ENCODE results near the gene UFSP1.

UFSP1 gene

DNA sequence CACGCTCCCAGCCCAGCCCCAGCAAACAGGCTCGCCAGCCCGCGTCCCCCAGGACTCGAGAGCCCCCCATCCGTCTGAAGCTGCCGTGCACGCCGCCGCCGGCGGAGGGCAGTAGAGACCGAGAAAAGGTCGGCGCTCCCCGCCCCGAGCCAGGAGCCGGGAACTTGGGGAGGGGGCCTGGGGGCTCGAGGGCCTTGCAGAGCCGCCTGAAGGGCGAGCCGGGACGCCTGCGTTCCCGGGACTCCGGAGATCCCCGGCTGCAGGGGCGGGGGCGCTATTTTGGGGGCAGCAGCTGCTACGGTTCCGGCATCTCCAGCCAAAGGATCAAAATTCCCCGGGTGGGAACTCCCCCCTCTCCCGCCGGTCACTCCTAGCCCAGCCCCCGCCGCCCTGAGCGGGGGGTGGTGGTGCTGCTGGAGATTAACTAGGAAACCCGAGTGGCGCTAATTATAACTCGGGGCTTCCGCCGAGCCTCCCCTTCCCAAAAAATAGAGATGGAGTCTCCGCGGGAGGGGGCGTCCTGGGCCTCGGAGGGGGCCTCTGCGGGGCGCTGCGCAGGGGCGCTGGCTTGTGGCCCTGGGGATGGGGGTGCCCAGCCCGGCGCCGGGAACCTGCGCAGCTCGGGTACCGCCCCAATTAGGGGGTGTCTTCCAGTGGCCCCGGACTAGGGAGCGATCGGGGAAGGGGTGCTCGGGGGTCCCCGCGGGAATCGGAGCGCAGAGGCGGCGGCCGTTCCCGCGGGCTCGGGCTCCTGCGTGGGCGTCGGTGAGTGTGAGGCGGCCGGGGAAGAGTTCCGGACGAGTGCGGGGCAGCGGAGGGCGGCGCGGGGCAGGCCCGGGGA, 5.6 kb upstream of the UFSP1 start:
- DNase-seq: no peak

DNA sequence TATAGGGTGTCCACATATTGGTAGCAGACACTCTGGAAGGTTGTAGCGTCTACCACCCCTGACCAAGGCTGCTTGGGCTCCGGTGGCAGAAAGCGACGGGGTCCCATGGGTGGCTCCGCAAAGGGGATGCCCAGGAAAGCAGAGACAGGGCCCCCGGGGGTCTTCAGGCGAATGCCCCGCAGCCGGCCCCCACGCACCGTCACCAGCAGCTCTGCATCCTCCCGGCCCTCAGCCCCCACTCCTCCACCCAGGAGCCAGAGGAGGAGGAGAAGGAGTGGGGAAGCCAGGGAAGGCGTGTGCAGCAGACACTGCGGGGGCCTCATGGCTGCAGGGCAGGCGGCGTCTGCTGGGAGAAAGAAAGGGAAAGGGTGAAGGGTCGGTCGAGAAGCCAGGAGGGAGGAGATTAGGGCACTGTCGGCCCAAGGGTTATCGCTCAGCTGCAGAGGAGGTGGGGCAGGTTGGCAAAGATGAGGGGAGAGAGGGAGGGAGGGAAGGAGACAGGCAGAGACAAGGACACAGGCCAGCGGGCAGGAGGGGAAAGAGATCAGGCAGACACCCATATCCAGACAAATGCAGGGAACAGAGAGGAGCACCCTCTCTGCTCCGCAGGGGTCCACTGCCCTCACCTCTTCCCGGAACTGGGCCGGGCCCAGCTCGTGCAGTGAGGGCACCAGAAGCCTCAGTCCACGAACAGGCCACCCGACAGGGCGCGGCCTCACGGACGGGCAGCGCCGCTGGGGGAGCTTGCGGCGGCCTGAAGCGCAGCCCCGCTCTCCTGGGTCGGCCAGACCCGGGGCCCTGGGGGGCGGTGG, 4.6 kb upstream of the UFSP1 start:
- no peak for DNase-seq

DNA sequence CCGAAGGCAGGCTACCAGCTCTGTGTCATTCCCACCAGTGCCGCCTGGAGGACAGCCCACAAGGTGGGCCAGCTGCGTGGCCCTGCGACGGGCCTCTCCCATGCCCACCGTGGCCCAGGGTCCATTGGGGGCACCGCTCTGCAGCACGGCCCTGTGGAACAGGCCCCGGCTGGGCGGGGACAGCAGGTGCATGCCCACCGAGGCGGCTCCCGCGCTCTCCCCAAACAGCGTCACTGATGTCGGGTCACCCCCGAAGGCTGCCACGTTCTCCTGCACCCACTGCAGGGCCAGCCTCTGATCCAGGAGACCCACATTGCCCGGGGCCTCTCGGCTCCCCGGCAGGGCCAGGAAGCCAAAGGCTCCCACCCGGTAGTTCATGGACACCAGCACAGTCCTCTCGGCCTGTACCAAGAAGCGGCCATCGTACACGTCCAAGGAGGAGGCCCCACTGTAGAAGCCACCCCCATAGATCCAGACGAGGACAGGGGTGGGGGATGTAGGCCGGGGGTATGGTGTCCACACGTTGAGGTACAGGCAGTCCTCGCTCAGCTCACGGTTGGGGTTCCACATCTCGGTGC, 3.9 kb upstream of the UFSP1 start:
- DNase-seq: no peak

- no peak for DNase-seq
These were observed 3.1 kb upstream of the UFSP1 start for GRCh38 chr7:100892364-100893317.

GRCh38 chr7:100891568-100892247, 2.2 kb upstream of the UFSP1 start:
- DNase-seq: no peak

- no peak for DNase-seq
These were observed 1.4 kb upstream of the UFSP1 start for GRCh38 chr7:100890653-100891567.

DNA sequence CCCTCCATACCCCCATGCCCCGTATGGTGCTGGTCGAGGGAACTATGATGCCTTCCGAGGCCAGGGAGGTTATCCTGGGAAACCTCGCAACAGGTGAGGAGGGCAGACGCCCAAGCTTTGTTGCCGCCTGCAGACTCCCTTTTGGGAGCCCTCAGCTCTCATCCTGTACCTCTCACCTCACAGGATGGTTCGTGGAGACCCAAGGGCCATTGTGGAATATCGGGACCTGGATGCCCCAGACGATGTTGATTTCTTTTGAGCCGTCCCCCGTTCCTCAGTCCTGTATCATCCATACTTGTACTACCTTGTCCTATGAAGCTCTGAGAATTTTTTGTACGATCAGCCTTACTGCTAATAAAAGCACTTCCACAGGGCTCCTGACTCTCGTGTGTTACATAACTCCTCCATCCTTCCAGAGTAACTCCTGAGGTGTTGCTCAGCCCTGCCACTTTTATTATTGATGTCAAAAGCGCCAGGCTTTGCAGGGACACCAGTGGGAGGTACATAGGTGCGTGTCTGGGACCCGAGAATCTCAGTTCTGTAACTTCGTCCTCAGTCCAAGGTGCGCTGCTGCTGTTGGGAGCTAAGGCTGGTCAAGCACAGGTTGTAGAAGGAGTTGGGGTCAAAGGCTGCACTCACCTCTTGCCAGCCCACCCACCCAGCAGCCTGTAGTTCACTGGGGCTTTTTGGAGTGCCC, 1.1 kb downstream of the UFSP1 start:
- no peak for DNase-seq

GRCh38 chr7:100887516-100888290, 1.8 kb downstream of the UFSP1 start:
- DNase-seq: no peak

- no peak for DNase-seq
These were observed 2.5 kb downstream of the UFSP1 start for GRCh38 chr7:100886936-100887515.

GRCh38 chr7:100886142-100886935, 3.2 kb downstream of the UFSP1 start:
- DNase-seq: no peak

DNA sequence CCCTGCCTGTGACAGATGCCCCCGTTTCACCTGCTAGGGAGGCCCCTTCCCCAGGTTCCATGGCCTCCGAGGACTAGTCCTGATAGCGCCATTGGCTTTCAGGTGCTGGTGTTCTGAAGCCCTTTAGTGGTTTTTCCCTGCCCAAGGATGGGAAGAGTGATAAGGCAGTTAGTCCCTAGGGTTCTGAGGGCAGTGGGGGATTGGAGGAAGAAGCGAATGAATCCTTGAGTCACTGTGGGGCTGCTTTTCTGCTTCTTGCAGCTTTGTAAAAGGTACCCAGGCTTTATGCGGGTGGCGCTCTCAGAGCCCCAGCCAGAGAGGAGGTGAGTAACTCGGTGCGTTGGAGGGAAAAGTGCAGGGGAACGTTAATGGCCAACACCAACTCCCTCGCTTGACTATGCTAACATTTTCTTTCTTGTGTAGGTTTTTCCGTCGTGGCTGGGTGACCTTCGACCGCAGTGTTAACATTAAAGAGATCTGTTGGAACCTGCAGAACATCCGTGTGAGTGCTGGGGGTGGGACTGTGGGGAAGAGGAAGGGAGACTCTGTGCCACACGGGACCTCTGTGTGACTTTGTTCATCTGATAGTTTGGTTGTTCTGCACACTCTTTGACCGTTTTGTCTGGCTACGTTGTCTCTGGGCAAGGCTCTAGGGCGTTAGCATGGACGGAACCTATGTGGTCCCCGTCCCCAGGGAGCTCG, 3.9 kb downstream of the UFSP1 start:
- no peak for DNase-seq

GRCh38 chr7:100884736-100885439, 4.6 kb downstream of the UFSP1 start:
- DNase-seq: no peak

DNA sequence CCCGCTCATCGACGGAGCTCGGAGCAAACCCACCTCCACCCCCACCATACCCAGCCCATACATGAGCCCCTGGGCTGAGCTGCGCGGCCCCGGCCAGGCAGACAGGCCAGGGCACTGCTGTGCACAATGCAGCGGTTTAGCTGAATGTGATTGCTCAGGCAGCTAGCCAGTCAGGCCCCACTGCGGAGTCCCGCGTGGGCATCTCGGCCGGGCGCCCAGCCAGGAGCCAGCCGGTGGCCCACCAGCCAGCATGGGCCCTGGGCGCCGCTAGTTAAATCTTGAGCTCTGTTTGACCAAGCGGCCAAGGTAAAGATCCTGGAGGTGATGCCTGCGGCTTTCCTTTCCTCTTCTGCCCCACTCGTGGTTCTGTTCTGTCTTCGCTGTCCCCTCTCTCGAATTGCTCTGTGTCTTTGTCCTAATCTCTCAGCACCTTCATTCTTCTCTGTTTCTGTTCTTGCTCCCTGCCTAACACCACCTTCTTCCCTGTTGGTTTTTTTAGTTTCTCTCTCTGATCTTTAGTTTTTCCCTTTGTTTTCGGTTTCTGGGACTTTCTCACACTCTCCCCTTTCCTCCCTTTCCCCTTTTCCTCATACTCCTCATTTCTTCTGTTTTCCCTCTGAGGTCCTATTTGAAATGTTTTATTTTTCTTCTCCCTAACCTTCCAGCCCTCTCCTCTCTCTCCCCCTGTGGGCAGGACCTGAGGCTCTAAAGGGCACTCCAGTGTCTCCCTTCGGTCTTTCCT, 6.6 kb downstream of the UFSP1 start:
- DNase-seq: no peak

DNA sequence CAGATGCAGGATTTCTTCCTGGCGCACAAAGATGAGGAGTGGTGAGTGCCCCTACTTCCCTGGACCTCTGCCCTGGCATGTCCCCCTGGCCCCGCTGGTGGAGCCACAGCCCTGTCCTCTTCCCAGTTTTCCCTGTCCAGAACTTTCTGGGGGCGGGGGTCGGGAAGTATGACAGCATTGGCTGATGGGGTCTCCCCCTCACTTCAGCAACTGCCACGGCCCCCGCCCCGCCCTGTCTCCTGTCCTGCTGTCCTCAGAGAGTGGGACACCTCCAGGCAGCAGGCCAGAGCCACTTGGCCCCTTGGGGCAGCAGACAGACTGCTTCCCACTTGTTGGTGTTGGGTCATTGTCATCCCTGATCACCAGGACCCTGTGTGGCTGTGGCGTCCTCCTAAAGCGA, 7.3 kb downstream of the UFSP1 start:
- no peak for DNase-seq

DNA sequence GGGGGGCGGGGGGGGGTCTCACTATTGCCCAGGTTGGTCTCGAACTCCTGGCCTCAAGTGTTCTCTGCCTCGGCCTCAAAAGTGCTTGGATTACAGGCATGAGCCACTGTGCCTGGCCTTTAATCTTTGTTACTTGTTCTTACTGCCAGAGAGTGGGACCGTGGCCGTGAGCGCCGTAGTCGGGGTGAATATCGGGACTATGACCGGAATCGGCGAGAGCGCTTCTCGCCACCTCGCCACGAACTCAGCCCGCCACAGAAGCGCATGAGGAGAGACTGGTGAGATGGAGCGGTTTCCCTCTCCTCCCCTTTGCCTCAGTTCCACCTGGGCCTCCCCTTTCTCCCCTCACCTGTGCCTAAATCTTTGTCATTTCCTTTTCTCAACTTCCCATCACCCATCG, 8.4 kb downstream of the UFSP1 start:
- DNase-seq: no peak

DNA sequence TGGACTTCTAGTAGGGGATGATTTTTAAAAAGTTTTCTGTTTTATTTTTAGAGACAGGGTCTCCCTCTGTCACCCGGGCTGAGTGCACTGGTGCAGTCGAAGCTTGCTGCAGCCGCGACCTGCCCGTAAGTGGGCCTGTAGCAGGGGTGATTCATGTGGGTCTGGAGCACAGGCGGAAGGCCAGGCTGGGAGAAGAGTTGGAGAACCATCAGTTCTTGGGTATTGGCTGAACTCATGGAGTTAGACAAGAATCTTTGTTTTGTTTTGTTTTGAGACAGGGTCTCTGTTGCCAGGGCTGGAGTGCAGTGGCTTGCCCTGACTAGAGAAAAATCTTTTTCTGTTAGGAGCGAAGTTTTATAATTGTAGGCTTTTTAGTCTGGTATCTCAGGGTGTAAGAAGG, 8.9 kb downstream of the UFSP1 start:
- no peak for DNase-seq

Measured in NCI-H1417 treated with DMSO at 0.1 percent for 48 hours (cell line).